Stomach smooth muscle (tissue), 2 donors: Measurements from ENCODE around the gene DIAPH2.

Experiments used
- H3K27ac ChIP-seq: one replicate; pipeline ENCODE4 v1.7.0; 2013; ENCODE audit warnings: mild to moderate bottlenecking, low read length, inconsistent platforms
- H3K27me3 ChIP-seq, 2 donors: one replicate each; pipeline ENCODE4 v1.7.0; 2013; ENCODE audit warnings: low read length in 2 of 2; ENCODE audit not compliant: insufficient read depth in 2 of 2, control insufficient read depth in 1 of 2
- H3K36me3 ChIP-seq, 2 donors: one replicate each; pipeline ENCODE4 v1.7.0; 2013; ENCODE audit warnings: low read length in 2 of 2; ENCODE audit not compliant: control insufficient read depth in 2 of 2, insufficient read depth in 2 of 2
- H3K4me1 ChIP-seq: one replicate; pipeline ENCODE4 v1.7.0; 2013; ENCODE audit warnings: low read length; ENCODE audit not compliant: control insufficient read depth, insufficient read depth
- H3K4me3 ChIP-seq, 2 donors: one replicate each; pipeline ENCODE4 v1.7.0; 2013; ENCODE audit warnings: low read length in 2 of 2
- H3K9ac ChIP-seq, 2 donors: one replicate each; pipeline ENCODE4 v1.7.0; 2013; ENCODE audit warnings: low read length in 2 of 2, mild to moderate bottlenecking in 1 of 2
- H3K9me3 ChIP-seq, 2 donors: one replicate each; pipeline ENCODE4 v1.7.0; 2013; ENCODE audit warnings: low read length in 2 of 2; ENCODE audit not compliant: control insufficient read depth in 2 of 2
- donor health status: healthy.
- donor health status: Pancreatic carcinoma.

The DIAPH2 gene

GRCh38 chrX:97284531-97284930, 599.9 kb downstream of the DIAPH2 start:
- Histone ChIP-seq H3K36me3 (no peaks in the 10 kb centered on the region), H3K9me3 (no peaks in the 10 kb centered on the region), H3K27ac (no peak overlapping the region), H3K4me1 (no peaks in the 10 kb centered on the region), H3K9ac (no peak overlapping the region), H3K4me3 (no peak overlapping the region), H3K27me3 (no peaks in the 10 kb centered on the region)

GRCh38 chrX:97290199-97290598, 605.6 kb downstream of the DIAPH2 start:
- Histone ChIP-seq H3K9me3 (no peaks in the 10 kb centered on the region), H3K27ac (no peak overlapping the region), H3K4me1 (no peaks in the 10 kb centered on the region), H3K9ac (no peak overlapping the region), H3K4me3 (no peak overlapping the region), H3K36me3 (no peaks in the 10 kb centered on the region), H3K27me3 (no peaks in the 10 kb centered on the region)

- Histone ChIP-seq H3K9me3 (no peaks in the 10 kb centered on the region), H3K27ac (no peak overlapping the region), H3K27me3 (no peaks in the 10 kb centered on the region), H3K4me3 (no peak overlapping the region), H3K9ac (no peak overlapping the region), H3K36me3 (no peaks in the 10 kb centered on the region), H3K4me1 (no peaks in the 10 kb centered on the region)
Observed at GRCh38 chrX:97294041-97294440, 609.4 kb downstream of the DIAPH2 start.

GRCh38 chrX:97295954-97296353, 611.3 kb downstream of the DIAPH2 start:
- no peaks in the 10 kb centered on the region for H3K27me3 ChIP-seq
- no peaks in the 10 kb centered on the region for H3K4me1 ChIP-seq
- H3K9ac ChIP-seq = no peak overlapping the region
- no peaks in the 10 kb centered on the region for H3K9me3 ChIP-seq
- H3K27ac ChIP-seq = no peak overlapping the region
- H3K4me3 ChIP-seq = no peak overlapping the region
- H3K36me3 ChIP-seq = no peaks in the 10 kb centered on the region

GRCh38 chrX:97306771-97307470, 622.3 kb downstream of the DIAPH2 start:
- H3K9me3 ChIP-seq = no peaks in the 10 kb centered on the region
- H3K36me3 ChIP-seq = no peaks in the 10 kb centered on the region
- no peak overlapping the region for H3K9ac ChIP-seq
- H3K4me1 ChIP-seq = no peaks in the 10 kb centered on the region
- no peaks in the 10 kb centered on the region for H3K27me3 ChIP-seq
- H3K27ac ChIP-seq = no peak overlapping the region
- H3K4me3 ChIP-seq = no peak overlapping the region

- no peak overlapping the region for H3K27ac ChIP-seq
- H3K4me1 ChIP-seq = no peaks in the 10 kb centered on the region
- H3K36me3 ChIP-seq = no peaks in the 10 kb centered on the region
- no peak overlapping the region for H3K4me3 ChIP-seq
- H3K9me3 ChIP-seq = no peaks in the 10 kb centered on the region
- H3K9ac ChIP-seq = no peak overlapping the region
- no peaks in the 10 kb centered on the region for H3K27me3 ChIP-seq
Observed at GRCh38 chrX:97308171-97308570, 623.5 kb downstream of the DIAPH2 start.

GRCh38 chrX:97309487-97310116, 625.0 kb downstream of the DIAPH2 start:
- no peaks in the 10 kb centered on the region for H3K36me3 ChIP-seq
- no peak overlapping the region for H3K9ac ChIP-seq
- H3K9me3 ChIP-seq = no peaks in the 10 kb centered on the region
- no peaks in the 10 kb centered on the region for H3K27me3 ChIP-seq
- no peak overlapping the region for H3K27ac ChIP-seq
- H3K4me3 ChIP-seq = no peak overlapping the region
- no peaks in the 10 kb centered on the region for H3K4me1 ChIP-seq

GRCh38 chrX:97310373-97310772, 625.7 kb downstream of the DIAPH2 start:
- H3K9ac ChIP-seq = no peak overlapping the region
- H3K4me1 ChIP-seq = no peaks in the 10 kb centered on the region
- no peaks in the 10 kb centered on the region for H3K9me3 ChIP-seq
- no peak overlapping the region for H3K27ac ChIP-seq
- H3K36me3 ChIP-seq = no peaks in the 10 kb centered on the region
- H3K27me3 ChIP-seq = no peaks in the 10 kb centered on the region
- H3K4me3 ChIP-seq = no peak overlapping the region

- H3K9ac ChIP-seq = no peak overlapping the region
- H3K9me3 ChIP-seq = no peaks in the 10 kb centered on the region
- H3K27ac ChIP-seq = no peak overlapping the region
- H3K4me3 ChIP-seq = no peak overlapping the region
- no peaks in the 10 kb centered on the region for H3K27me3 ChIP-seq
- no peaks in the 10 kb centered on the region for H3K36me3 ChIP-seq
- H3K4me1 ChIP-seq = no peaks in the 10 kb centered on the region
Observed at GRCh38 chrX:97311066-97311778, 626.6 kb downstream of the DIAPH2 start.

GRCh38 chrX:97314345-97314744, 629.7 kb downstream of the DIAPH2 start:
- no peaks in the 10 kb centered on the region for H3K27me3 ChIP-seq
- no peaks in the 10 kb centered on the region for H3K4me1 ChIP-seq
- H3K27ac ChIP-seq = no peak overlapping the region
- H3K9me3 ChIP-seq = no peaks in the 10 kb centered on the region
- no peak overlapping the region for H3K4me3 ChIP-seq
- no peaks in the 10 kb centered on the region for H3K36me3 ChIP-seq
- H3K9ac ChIP-seq = no peak overlapping the region

GRCh38 chrX:97315939-97316338, 631.3 kb downstream of the DIAPH2 start:
- no peak overlapping the region for H3K4me3 ChIP-seq
- H3K27ac ChIP-seq = no peak overlapping the region
- no peaks in the 10 kb centered on the region for H3K4me1 ChIP-seq
- H3K9me3 ChIP-seq = no peaks in the 10 kb centered on the region
- H3K36me3 ChIP-seq = no peaks in the 10 kb centered on the region
- no peak overlapping the region for H3K9ac ChIP-seq
- no peaks in the 10 kb centered on the region for H3K27me3 ChIP-seq
